Urinary bladder (tissue), 4 donors: ENCODE measurements around the gene FAM169A. TPM values are rescaled to one million over a fixed set of nuclear protein-coding genes. Genes with fewer than 3 reads are reported as not detected.
"Not testable (repeated sequence)": the region's sequence is repeated elsewhere in the genome, so short reads cannot be mapped to it uniquely, and the experiment has no call there.

ENCODE experiments used
- DNase-seq: peaks from one replicate; pipeline ENCODE4 v3.0.0-alpha.2; 2015; ENCODE audit errors: extremely low spot score
- H3K27ac ChIP-seq: one replicate; pipeline ENCODE4 v1.5.1; 2013; ENCODE audit warnings: low read depth, mild to moderate bottlenecking, moderate library complexity
- H3K36me3 ChIP-seq: one replicate; pipeline ENCODE4 v1.6.1; 2013; ENCODE audit warnings: mild to moderate bottlenecking, moderate library complexity; ENCODE audit not compliant: insufficient read depth
- H3K4me1 ChIP-seq: one replicate; pipeline ENCODE4 v1.6.1; 2013; ENCODE audit warnings: mild to moderate bottlenecking, moderate library complexity; ENCODE audit not compliant: insufficient read depth
- H3K4me3 ChIP-seq: one replicate; pipeline ENCODE4 v1.5.1; 2013; ENCODE audit warnings: low read depth, low read length
- WGBS: extraction: QIAGEN DNeasy Blood & Tissue Kit; methylation state at CpG from one replicate; pipeline ENCODE4 v1.1.7; 2013; 5-methylcytosine and 5-hydroxymethylcytosine counted together
- polyA plus RNA-seq: library from polyadenylated mRNA; stranded (reverse); fragments of 200-250 nt; gene quantifications from one replicate; pipeline ENCODE4 v1.2.3, GENCODE V29; 2013
- total RNA-seq: library from RNA; depleted of rRNA; stranded (reverse); fragments of >200 nt; gene quantifications from one replicate; pipeline ENCODE4 v1.2.3, GENCODE V29; 2014
- donor health status: healthy with polysubstance abuse.
- donor health status: healthy.

The FAM169A gene
- total and polyA plus RNA-seq, 2 donors: 1.1 to 9.0 TPM

GRCh38 chr5:74801941-74802340 is 64.2 kb downstream of the FAM169A start:
- 49% methylated on average over 1 of the region's 1 CpG for WGBS
- Histone ChIP-seq H3K36me3 (peaks cover 2% of the 10 kb centered on the region), H3K4me1 (no peaks in the 10 kb centered on the region), H3K27ac (no peak overlapping the region), H3K4me3 (no peak overlapping the region)
- no peak for DNase-seq

GRCh38 chr5:74801197-74801596 is 65.0 kb downstream of the FAM169A start:
- Histone ChIP-seq H3K27ac (no peak overlapping the region), H3K4me3 (no peak overlapping the region), H3K4me1 (no peaks in the 10 kb centered on the region), H3K36me3 (peaks cover 2% of the 10 kb centered on the region)
- 64% methylated on average over 3 of the region's 3 CpGs for WGBS
- no peak for DNase-seq

- Histone ChIP-seq H3K4me3 (no peak overlapping the region), H3K36me3 (peaks cover 2% of the 10 kb centered on the region), H3K27ac (no peak overlapping the region), H3K4me1 (no peaks in the 10 kb centered on the region)
- 89% methylated on average over 21 of the region's 21 CpGs for WGBS
- DNase-seq: no peak
Measured at GRCh38 chr5:74798977-74799911, 66.9 kb downstream of the FAM169A start.

GRCh38 chr5:74791669-74792068 is 74.5 kb downstream of the FAM169A start:
- WGBS: 92% methylated on average over 3 of the region's 3 CpGs
- H3K36me3 ChIP-seq, H3K27ac ChIP-seq, DNase-seq, H3K4me1 ChIP-seq, H3K4me3 ChIP-seq: not testable (repeated sequence)

GRCh38 chr5:74787424-74787823 is 78.8 kb downstream of the FAM169A start:
- 94% methylated on average over 6 of the region's 6 CpGs for WGBS
- no peaks in the 10 kb centered on the region for H3K36me3 ChIP-seq
- no peak overlapping the region for H3K27ac ChIP-seq
- DNase-seq: no peak
- no peaks in the 10 kb centered on the region for H3K4me1 ChIP-seq
- no peak overlapping the region for H3K4me3 ChIP-seq

GRCh38 chr5:74786851-74787250 is 79.3 kb downstream of the FAM169A start:
- DNase-seq: no peak
- Histone ChIP-seq H3K36me3 (no peaks in the 10 kb centered on the region), H3K27ac (no peak overlapping the region), H3K4me1 (no peaks in the 10 kb centered on the region), H3K4me3 (no peak overlapping the region)
- WGBS: 92% methylated on average over 6 of the region's 6 CpGs

- DNase-seq: no peak
- no peaks in the 10 kb centered on the region for H3K4me1 ChIP-seq
- WGBS: 72% methylated on average over 2 of the region's 2 CpGs
- no peak overlapping the region for H3K27ac ChIP-seq
- H3K36me3 ChIP-seq: no peaks in the 10 kb centered on the region
- H3K4me3 ChIP-seq: no peak overlapping the region
Measured at GRCh38 chr5:74778609-74779008, 87.6 kb downstream of the FAM169A start.

GRCh38 chr5:74772359-74772758 is 93.8 kb downstream of the FAM169A start:
- Histone ChIP-seq H3K4me3 (no peak overlapping the region), H3K4me1 (no peaks in the 10 kb centered on the region), H3K27ac (no peak overlapping the region), H3K36me3 (no peaks in the 10 kb centered on the region)
- no peak for DNase-seq
- WGBS: 83% methylated on average over 7 of the region's 7 CpGs

- WGBS: under 1% methylated on average over 9 of the region's 9 CpGs
- Histone ChIP-seq H3K36me3 (no peaks in the 10 kb centered on the region), H3K4me1 (peaks cover 2% of the 10 kb centered on the region), H3K4me3 (peak overlapping the region; percentile 82), H3K27ac (no peak overlapping the region)
- DNase-seq: no peak
Measured at GRCh38 chr5:74767579-74767913, 98.6 kb downstream of the FAM169A start.

GRCh38 chr5:74766849-74767578 is 99.2 kb downstream of the FAM169A start, which contains the start of the genes GFM2 and NSA2:
TSS of gene GFM2 (minus strand) at chr5:74767117. CDS start at chr5:74763742, 3,375 bp downstream.
TSS of gene NSA2 (plus strand) at chr5:74767249. CDS start at chr5:74767361, 112 bp downstream.
- no peaks in the 10 kb centered on the region for H3K36me3 ChIP-seq
- peak; percentile 92 for DNase-seq
- WGBS: under 1% methylated on average over 54 of the region's 54 CpGs

GRCh38 chr5:74766418-74766848 is 99.8 kb downstream of the FAM169A start:
- under 1% methylated on average over 10 of the region's 10 CpGs for WGBS
- DNase-seq: peak; percentile 8

More at GRCh38 chr5:74766849-74767578, 99.2 kb downstream of the FAM169A start, which contains the start of the genes GFM2 and NSA2:
- Histone ChIP-seq H3K27ac (peak within 1 kb of the TSS; percentile 90), H3K4me3 (peak within 1 kb of the TSS; percentile 82), H3K4me1 (peaks cover 2% of the 10 kb centered on the region)

GRCh38 chr5:74765929-74766328 is 100.3 kb downstream of the FAM169A start:
- Histone ChIP-seq H3K4me1 (peaks cover 2% of the 10 kb centered on the region), H3K4me3 (peak overlapping the region; percentile 82), H3K27ac (no peak overlapping the region), H3K36me3 (no peaks in the 10 kb centered on the region)
- no peak for DNase-seq
- WGBS: 62% methylated on average over 27 of the region's 27 CpGs

More at GRCh38 chr5:74766418-74766848, 99.8 kb downstream of the FAM169A start:
- Histone ChIP-seq H3K4me3 (peak overlapping the region; percentile 82), H3K4me1 (peaks cover 2% of the 10 kb centered on the region), H3K36me3 (no peaks in the 10 kb centered on the region), H3K27ac (peak overlapping the region; percentile 14)

GRCh38 chr5:74765201-74765600 is 101.0 kb downstream of the FAM169A start:
- whole genome bisulfite sequencing: 73% methylated on average over 9 of the region's 9 CpGs
- H3K27ac ChIP-seq: no peak overlapping the region
- no peak overlapping the region for H3K4me3 ChIP-seq
- no peaks in the 10 kb centered on the region for H3K36me3 ChIP-seq
- no peak for DNase-seq
- H3K4me1 ChIP-seq: peaks cover 2% of the 10 kb centered on the region
